GM19239 (cell line): ENCODE measurements around the gene SLC66A2.
A peak's percentile ranks its signal among the peaks of the same experiment; 100 is the strongest.

Experiments
- DNase-seq: peaks from one replicate; pipeline ENCODE4 v3.0.0; 2011; ENCODE audit warnings: low spot score; ENCODE audit not compliant: insufficient read length
- FAIRE-seq: peaks from 2 replicates; lab custom pipeline; 2011; peaks lifted over from hg19 to GRCh38; lab: Jason Lieb, UNC

SLC66A2 gene

DNA sequence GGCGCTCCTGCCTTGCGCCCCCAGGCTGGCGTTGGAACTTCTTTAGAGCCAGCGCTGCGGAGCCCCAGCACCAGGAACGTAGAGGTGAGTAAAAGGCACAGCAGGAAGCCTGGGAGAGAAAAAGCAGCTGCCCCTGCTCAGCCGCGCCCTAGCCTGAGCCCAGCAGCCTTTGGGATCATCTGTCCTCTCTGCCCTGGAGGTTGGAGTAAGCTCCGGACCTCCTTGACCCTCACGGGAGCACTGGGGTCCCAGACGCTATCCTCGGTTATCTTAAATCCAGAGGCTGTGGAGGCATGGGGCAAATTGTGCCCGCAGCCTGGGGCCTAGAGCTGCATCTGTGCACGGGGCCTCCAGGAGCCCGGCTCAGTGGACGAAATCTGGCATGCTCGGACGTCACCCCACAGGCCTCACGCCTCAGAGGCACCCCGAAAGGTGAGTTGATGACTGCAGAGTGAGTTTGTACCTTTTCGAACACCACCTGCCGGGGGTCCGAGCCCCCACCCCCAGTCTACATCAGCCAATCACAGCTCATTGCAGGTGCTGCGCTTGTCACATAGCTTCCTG is 1.6 kb upstream of the SLC66A2 start:
- no peak for FAIRE-seq
- DNase-seq = no peak

GRCh38 chr18:79952456-79952995 is 1.1 kb upstream of the SLC66A2 start:
- FAIRE-seq = no peak
- DNase-seq = no peak

DNA sequence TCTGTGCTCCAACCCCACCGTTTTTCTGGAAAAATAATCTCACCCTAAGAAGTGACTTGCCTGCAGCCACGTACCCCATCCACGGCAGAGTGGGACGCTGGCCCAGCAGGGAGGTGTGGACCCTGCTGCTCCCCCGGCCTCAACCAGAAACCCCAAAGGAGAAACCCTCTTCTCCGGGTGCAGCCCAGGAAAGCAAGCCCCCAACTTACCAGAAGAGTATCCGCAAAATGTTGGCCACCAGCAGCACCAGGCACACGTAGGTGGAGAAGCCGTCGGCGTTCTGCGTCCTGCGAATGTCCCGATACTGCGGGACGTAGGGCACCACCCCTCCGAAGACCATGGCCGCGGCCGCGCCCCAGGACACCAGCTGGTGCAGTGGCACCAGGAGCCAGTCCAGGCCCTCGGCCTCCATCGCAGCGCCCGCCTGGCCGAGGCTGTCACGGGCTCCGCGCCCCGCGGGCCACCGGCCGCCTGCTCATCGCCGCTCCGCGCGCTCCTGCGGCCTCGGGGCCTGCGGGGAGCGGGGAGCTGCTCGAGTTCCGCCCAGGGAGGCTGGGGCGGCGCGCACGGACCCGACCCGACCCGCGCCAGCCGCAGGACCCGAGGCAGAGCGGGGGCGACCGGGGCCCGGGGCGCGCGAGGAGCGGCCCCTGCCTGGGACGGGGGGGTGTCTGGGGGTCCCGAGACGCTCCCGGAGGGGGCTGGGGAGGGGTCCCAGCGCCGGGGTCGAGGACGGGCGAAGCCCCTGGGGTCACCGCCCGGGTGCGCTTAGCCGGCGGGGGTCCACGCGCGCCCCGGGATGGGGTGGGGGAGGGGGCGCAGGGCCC is 725 bp downstream of the SLC66A2 start:
- FAIRE-seq = no peak
- no peak for DNase-seq

GRCh38 chr18:79949697-79950487 is 1.6 kb downstream of the SLC66A2 start:
- FAIRE-seq = peak; percentile 81
- DNase-seq = no peak

GRCh38 chr18:79948719-79949411 is 2.6 kb downstream of the SLC66A2 start:
- DNase-seq (no peak), FAIRE-seq (no peak)

GRCh38 chr18:79947881-79948610 is 3.4 kb downstream of the SLC66A2 start:
- DNase-seq (no peak), FAIRE-seq (no peak)

DNA sequence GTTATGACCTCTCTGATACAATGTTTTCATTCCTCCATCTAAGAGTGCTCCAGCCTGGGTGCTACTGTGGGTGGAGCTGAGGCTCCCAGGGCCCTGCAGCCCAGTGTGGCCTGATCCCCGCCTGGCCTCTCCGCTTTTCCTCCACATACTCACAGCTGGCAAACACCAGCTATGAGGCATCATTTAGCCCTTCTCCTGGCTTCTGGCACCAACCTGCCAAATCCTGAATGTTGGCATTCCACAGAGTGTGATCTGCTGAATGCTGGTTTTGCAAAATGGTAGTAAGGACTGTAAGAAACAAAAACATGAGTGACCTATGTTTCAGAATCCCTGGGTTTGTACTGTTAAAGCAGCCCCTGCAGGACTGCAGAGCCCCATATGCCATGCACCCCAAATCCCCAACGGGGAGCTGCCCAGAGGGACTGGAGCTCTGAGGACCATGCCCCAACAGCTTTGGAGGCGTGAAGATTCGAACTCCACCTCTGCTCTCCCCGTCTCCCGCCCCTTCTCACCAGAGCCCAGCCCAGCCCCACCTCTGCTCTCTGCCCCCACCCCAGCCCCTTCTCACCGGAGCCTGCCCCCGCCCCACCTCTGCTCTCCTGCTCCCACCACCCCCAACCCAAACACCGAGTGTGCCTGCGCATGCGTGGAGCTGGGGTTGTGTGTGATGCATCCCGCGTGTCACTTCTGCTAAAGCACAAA is 4.2 kb downstream of the SLC66A2 start:
- FAIRE-seq (no peak), DNase-seq (no peak)

DNA sequence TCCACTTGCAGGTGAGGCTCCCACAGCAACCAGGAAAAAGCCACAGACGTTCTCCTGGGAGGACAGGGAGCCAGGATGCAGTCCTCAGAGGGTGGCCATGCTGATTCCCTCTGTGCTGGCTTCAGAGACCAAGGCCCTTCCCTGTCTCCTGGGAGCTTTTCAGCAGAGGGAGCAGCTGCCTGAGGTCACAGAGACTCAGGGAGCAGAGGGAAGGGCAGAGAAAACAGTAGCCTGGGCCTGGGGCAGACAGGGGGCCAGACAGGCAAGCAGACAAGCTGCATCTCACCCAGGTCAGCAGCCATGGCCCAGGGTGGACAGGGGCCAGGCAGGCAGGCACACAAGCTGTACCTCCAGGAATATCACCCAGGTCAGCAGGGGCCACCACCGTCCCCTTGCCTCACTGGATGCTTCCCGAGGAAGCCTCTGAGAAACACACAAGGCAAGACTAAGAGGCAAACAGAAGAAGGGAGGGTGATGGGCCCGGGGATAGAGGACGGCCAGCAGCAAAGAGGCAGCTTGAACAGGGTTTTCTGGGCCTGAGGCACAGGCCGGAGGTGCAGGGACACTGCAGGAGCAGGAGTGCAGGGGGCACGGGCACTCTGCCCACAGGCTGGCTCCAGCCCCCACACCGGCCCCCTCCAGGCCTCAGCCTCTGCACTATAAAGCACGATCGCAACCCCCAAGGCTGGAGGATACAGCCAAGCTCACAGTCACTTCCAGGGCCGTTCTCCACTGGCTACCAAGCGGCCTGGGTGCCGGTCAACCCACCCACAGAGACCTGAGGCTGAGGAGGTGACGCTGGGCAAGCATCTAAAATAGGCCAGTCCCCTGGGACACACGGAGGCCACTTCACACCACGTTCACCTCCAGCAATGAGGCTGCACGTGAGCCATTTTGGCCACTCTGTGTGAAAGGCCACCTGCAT is 6.1 kb downstream of the SLC66A2 start:
- FAIRE-seq = no peak
- DNase-seq = no peak

DNA sequence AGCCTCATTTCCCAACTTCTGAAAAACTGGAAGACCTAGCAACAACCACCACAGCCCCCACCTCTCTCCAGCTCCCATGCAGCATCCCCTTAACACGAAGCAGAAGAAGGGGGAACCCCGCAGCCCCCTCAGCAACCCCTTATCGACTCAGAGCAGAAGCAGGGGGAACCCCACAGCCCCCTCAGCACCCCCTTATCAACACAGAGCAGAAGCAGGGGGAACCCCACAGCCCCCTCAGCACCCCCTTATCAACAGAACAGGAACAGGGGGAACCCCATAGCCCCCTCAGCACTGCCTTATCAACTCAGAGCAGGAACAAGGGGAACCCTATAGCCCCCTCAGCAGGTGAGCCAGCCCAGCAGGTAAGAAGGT is 6.7 kb downstream of the SLC66A2 start:
- no peak for FAIRE-seq

GRCh38 chr18:79944126-79944731 is 7.2 kb downstream of the SLC66A2 start:
- DNase-seq (no peak), FAIRE-seq (no peak)

More for the DNA sequence above, 6.7 kb downstream of the SLC66A2 start:
- no peak for DNase-seq

- no peak for FAIRE-seq
- no peak for DNase-seq
Observed at GRCh38 chr18:79943608-79944125, 7.8 kb downstream of the SLC66A2 start.

GRCh38 chr18:79942786-79943607 is 8.5 kb downstream of the SLC66A2 start:
- no peak for FAIRE-seq
- no peak for DNase-seq

GRCh38 chr18:79942211-79942610 is 9.2 kb downstream of the SLC66A2 start:
- no peak for DNase-seq
- FAIRE-seq = no peak

GRCh38 chr18:79941473-79942119 is 9.9 kb downstream of the SLC66A2 start:
- DNase-seq (no peak), FAIRE-seq (no peak)

- FAIRE-seq = no peak
- no peak for DNase-seq
Observed at GRCh38 chr18:79940814-79941472, 10.5 kb downstream of the SLC66A2 start.
